ENCODE measurements around the gene KLHL28. TPM values are rescaled to one million over a fixed set of nuclear protein-coding genes. Genes with fewer than 3 reads are reported as not detected.
A peak's percentile ranks its signal among the peaks of the same experiment; 100 is the strongest.

The KLHL28 gene
- total RNA-seq, 4 donors from 2014 or later: 1.00 to 22.1 (median 15.3) TPM

- peak overlapping the region; percentile 97 to 100 (median 99) for H3K27ac ChIP-seq
- WGBS, 2 donors (ENCODE audit: low coverage in 1 of 2): 5 to 8% methylated on average over 3 to 9 of the region's 13 CpGs
- peaks cover 0 to 21% (median 5%) of the 10 kb centered on the region in 4 donors for H3K4me1 ChIP-seq
- TF ChIP-seq POLR2AphosphoS5 (IDR thresholded peaks at IDR 0.05): no peak
- TF ChIP-seq POLR2A (IDR thresholded peaks at IDR 0.05): no peak
- no peak for TF ChIP-seq EP300 (IDR thresholded peaks at IDR 0.05; ENCODE audit: low read depth)
- TF ChIP-seq CTCF (IDR thresholded peaks at IDR 0.05): no peak
- H3K4me3 ChIP-seq: peak overlapping the region; percentile 72 to 96 (median 93)
- no peaks in the 10 kb centered on the region for H3K27me3 ChIP-seq
- in situ Hi-C loops (cut with MboI; ENCODE audit: low pct_ligation_motif_present in 1 of 4, low pct_unique_long_range_greater_than_20kb in 1 of 4, low sequenced_read_pairs in 3 of 4) (no loop called here), intact Hi-C loops (cut with DNase I; ENCODE audit: low total_unique reads) (no loop called here)
- H3K36me3 ChIP-seq: no peaks in the 10 kb centered on the region
- no peak for DNase-seq
- H3K9me3 ChIP-seq: no peaks in the 10 kb centered on the region
Observed at GRCh38 chr14:44897845-44898151, 63.9 kb downstream of the KLHL28 start.

- Histone ChIP-seq H3K4me1 (peaks cover 0 to 21% (median 5%) of the 10 kb centered on the region in 4 donors), H3K4me3 (peak overlapping the region; percentile 72 to 96 (median 93)), H3K9me3 (no peaks in the 10 kb centered on the region), H3K36me3 (no peaks in the 10 kb centered on the region), H3K27me3 (no peaks in the 10 kb centered on the region), H3K27ac (peak overlapping the region; percentile 97 to 100 (median 99))
- WGBS, 2 donors (ENCODE audit: low coverage in 1 of 2): 1% methylated on average over 53 of the region's 81 CpGs; no CpG with 5 or more reads in 1 of the 2 donors
- intact Hi-C loops (cut with DNase I; ENCODE audit: low total_unique reads): no loop called here
- TF ChIP-seq EP300 (IDR thresholded peaks at IDR 0.05; ENCODE audit: low read depth) (no peak), POLR2AphosphoS5 (IDR thresholded peaks at IDR 0.05) (peak; percentile 64 to 79 (median 75)), CTCF (IDR thresholded peaks at IDR 0.05) (no peak), POLR2A (IDR thresholded peaks at IDR 0.05) (peak; percentile 84)
- peak; percentile 99 for DNase-seq
- in situ Hi-C loops (cut with MboI; ENCODE audit: low pct_ligation_motif_present in 1 of 4, low pct_unique_long_range_greater_than_20kb in 1 of 4, low sequenced_read_pairs in 3 of 4): no loop called here
Observed at GRCh38 chr14:44897041-44897844, 64.5 kb downstream of the KLHL28 start.

GRCh38 chr14:44896275-44897040, 65.3 kb downstream of the KLHL28 start:
- Histone ChIP-seq H3K4me1 (peaks cover 0 to 21% (median 5%) of the 10 kb centered on the region in 4 donors), H3K36me3 (no peaks in the 10 kb centered on the region), H3K4me3 (peak overlapping the region in 1 of 4 donors; percentile 96), H3K27me3 (no peaks in the 10 kb centered on the region), H3K9me3 (no peaks in the 10 kb centered on the region), H3K27ac (peak overlapping the region; percentile 97 to 100 (median 99))
- 83 to 84% methylated on average over 8 to 10 of the region's 10 CpGs for WGBS, 2 donors (ENCODE audit: low coverage in 1 of 2)
- intact Hi-C loops (cut with DNase I; ENCODE audit: low total_unique reads) (no loop called here), in situ Hi-C loops (cut with MboI; ENCODE audit: low pct_ligation_motif_present in 1 of 4, low pct_unique_long_range_greater_than_20kb in 1 of 4, low sequenced_read_pairs in 3 of 4) (no loop called here)
- DNase-seq: no peak
- TF ChIP-seq POLR2A (IDR thresholded peaks at IDR 0.05) (no peak), POLR2AphosphoS5 (IDR thresholded peaks at IDR 0.05) (no peak), EP300 (IDR thresholded peaks at IDR 0.05; ENCODE audit: low read depth) (no peak), CTCF (IDR thresholded peaks at IDR 0.05) (no peak)

- no peak for DNase-seq
- Histone ChIP-seq H3K9me3 (no peaks in the 10 kb centered on the region), H3K36me3 (no peaks in the 10 kb centered on the region), H3K27ac (peak overlapping the region in 3 of 4 donors; percentile 97 to 100 (median 99)), H3K27me3 (no peaks in the 10 kb centered on the region), H3K4me3 (no peak overlapping the region), H3K4me1 (peaks cover 0 to 22% (median 5%) of the 10 kb centered on the region in 4 donors)
- WGBS, 2 donors (ENCODE audit: low coverage in 1 of 2): 74 to 80% methylated on average over 2 of the region's 2 CpGs
- intact Hi-C loops (cut with DNase I; ENCODE audit: low total_unique reads) (no loop called here), in situ Hi-C loops (cut with MboI; ENCODE audit: low pct_ligation_motif_present in 1 of 4, low pct_unique_long_range_greater_than_20kb in 1 of 4, low sequenced_read_pairs in 3 of 4) (no loop called here)
- TF ChIP-seq POLR2AphosphoS5 (IDR thresholded peaks at IDR 0.05) (peak in 1 of 3 donors; percentile 8), CTCF (IDR thresholded peaks at IDR 0.05) (no peak)
Observed at GRCh38 chr14:44895716-44896115, 66.0 kb downstream of the KLHL28 start.
